ENCODE data around the gene HMGXB3. TPM values are rescaled to one million over a fixed set of nuclear protein-coding genes. Genes with fewer than 3 reads are reported as not detected.

The HMGXB3 gene
- total RNA-seq, 1 experiment from 2014 or later = 26.9 TPM

- H3K27ac ChIP-seq (ENCODE audit: insufficient read length, low read depth, low read length) = no peak overlapping the region
- H4K5ac ChIP-seq (ENCODE audit: insufficient read length, low read depth, low read length) = no peak overlapping the region
- H3K4me1 ChIP-seq (ENCODE audit: insufficient read depth, low read length) = no peaks in the 10 kb centered on the region
- Mint-ChIP-seq H3K4me3 (no peak overlapping the region; a peak in 1 of 5 replicates), H3K36me3 (ENCODE audit: insufficient read depth in 1 of 3, low read depth in 3 of 3) (no peaks in the 10 kb centered on the region), H3K9me3 (no peaks in the 10 kb centered on the region; a peak in 1 of 5 replicates), H3K27ac (no peak overlapping the region), H3K4me1 (peaks cover 5 to 17% of the 10 kb centered on the region in 2 experiments; a peak in 3 of 4 replicates), H3K27me3 (ENCODE audit: low read depth) (peaks cover 29% of the 10 kb centered on the region)
- no peak overlapping the region for H4K8ac ChIP-seq (replicated peaks; ENCODE audit: insufficient read length, low read depth, low read length)
- H3K27me3 ChIP-seq (ENCODE audit: insufficient read depth, low read length) = no peaks in the 10 kb centered on the region
- no peak overlapping the region for H3K23ac ChIP-seq (ENCODE audit: insufficient read length, low read depth, low read length)
- no peak overlapping the region for H2BK20ac ChIP-seq (ENCODE audit: low read depth, low read length, poor library complexity, severe bottlenecking)
- H2AFZ ChIP-seq (ENCODE audit: low read length) = no peak overlapping the region
- H3K56ac ChIP-seq (ENCODE audit: insufficient read length, low read depth, low read length) = no peak overlapping the region
- no peak overlapping the region for H3K14ac ChIP-seq (ENCODE audit: insufficient read depth, low read length)
- H3K9ac ChIP-seq (ENCODE audit: extremely low read depth, insufficient read length, low read length) = no peak overlapping the region
- no CpG with 5 or more reads among the region's 7 CpGs for WGBS (ENCODE audit: extremely low coverage, insufficient read length, low lambda C conversion rate)
- TF ChIP-seq CTCF (conservative IDR thresholded peaks at IDR 0.05) = no peak
- no peak overlapping the region for H3T11ph ChIP-seq (ENCODE audit: low read length)
- no peak overlapping the region for H2BK15ac ChIP-seq (ENCODE audit: low read depth, low read length)
- H3K23me2 ChIP-seq (ENCODE audit: insufficient read length, low read depth, low read length, poor library complexity, severe bottlenecking) = no peaks in the 10 kb centered on the region
- H3K79me1 ChIP-seq (ENCODE audit: insufficient read depth, low read depth, low read length, poor library complexity, severe bottlenecking) = no peaks in the 10 kb centered on the region
- H2BK120ac ChIP-seq (ENCODE audit: low read depth, low read length, poor library complexity, severe bottlenecking) = no peak overlapping the region
- no peak overlapping the region for H3K18ac ChIP-seq (ENCODE audit: insufficient read length, low read depth, low read length)
- H4K91ac ChIP-seq (ENCODE audit: insufficient read length, low read depth, low read length) = no peak overlapping the region
- H2BK12ac ChIP-seq (ENCODE audit: insufficient read length, low read depth, low read length) = no peak overlapping the region
- no peak for DNase-seq
- H3K4me2 ChIP-seq (ENCODE audit: insufficient read depth, insufficient read length, low read length) = no peak overlapping the region
- H3K79me2 ChIP-seq (ENCODE audit: insufficient read depth, low read length) = no peaks in the 10 kb centered on the region
- H2BK5ac ChIP-seq (ENCODE audit: insufficient read length, low read length) = no peak overlapping the region
- H4K20me1 ChIP-seq (ENCODE audit: control insufficient read depth, insufficient read depth, insufficient read length) = no peaks in the 10 kb centered on the region
- no peak overlapping the region for H3K4ac ChIP-seq (ENCODE audit: low read depth, low read length)
- H3K9me3 ChIP-seq (ENCODE audit: control insufficient read depth, low read depth, low read length) = no peaks in the 10 kb centered on the region
- H2AK5ac ChIP-seq (ENCODE audit: insufficient read length, low read length) = no peak overlapping the region
Measured at GRCh38 chr5:150064681-150065220, 64.2 kb downstream of the HMGXB3 start.

Data from H9 (cell line).